ENCODE data around the gene THBS4.

THBS4 gene

DNA sequence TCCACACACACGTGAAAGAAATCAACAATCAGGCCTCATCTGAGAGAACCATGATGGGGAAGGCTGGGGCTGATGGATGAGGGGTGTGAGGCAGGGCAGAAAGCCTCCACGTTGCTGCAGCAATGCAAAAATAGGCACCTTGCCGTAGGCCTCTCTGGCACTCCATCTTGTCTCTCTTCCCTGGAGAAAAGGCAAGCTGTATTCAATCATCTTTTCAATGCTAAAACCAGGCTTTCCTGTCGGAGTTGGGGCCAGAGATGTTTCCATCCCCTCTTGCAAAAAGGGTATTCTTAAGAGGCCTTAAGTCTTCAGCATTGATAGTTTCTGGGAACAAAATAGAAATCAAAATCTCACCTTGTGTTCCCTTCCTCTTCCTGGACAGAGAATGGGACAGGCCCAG is 80.9 kb downstream of the THBS4 start:
- Histone ChIP-seq H4K20me1 (ENCODE audit: insufficient read depth, low read length) (no peaks in the 10 kb centered on the region), H3K9ac (ENCODE audit: low read length) (no peak overlapping the region), H3K4me1 (ENCODE audit: low read length) (no peaks in the 10 kb centered on the region), H3K27ac (ENCODE audit: low read length) (no peak overlapping the region), H3K27me3 (replicated peaks; ENCODE audit: insufficient read depth, low read length) (no peaks in the 10 kb centered on the region), H3K36me3 (replicated peaks; ENCODE audit: insufficient read depth, low read length) (no peaks in the 10 kb centered on the region), H3F3A (ENCODE audit: insufficient read depth, low read length) (no peaks in the 10 kb centered on the region), H3K79me2 (ENCODE audit: low read length) (no peaks in the 10 kb centered on the region), H3K9me3 (replicated peaks; ENCODE audit: insufficient read depth, low read length) (no peaks in the 10 kb centered on the region), H3K9me2 (replicated peaks; ENCODE audit: insufficient read depth, low read length) (no peaks in the 10 kb centered on the region), H2AFZ (ENCODE audit: low read length) (no peak overlapping the region), H3K4me3 (ENCODE audit: low read length) (no peak overlapping the region), H3K4me2 (ENCODE audit: low read depth, low read length) (no peak overlapping the region)
- no peak for DNase-seq
- TF ChIP-seq, protein P1, sequence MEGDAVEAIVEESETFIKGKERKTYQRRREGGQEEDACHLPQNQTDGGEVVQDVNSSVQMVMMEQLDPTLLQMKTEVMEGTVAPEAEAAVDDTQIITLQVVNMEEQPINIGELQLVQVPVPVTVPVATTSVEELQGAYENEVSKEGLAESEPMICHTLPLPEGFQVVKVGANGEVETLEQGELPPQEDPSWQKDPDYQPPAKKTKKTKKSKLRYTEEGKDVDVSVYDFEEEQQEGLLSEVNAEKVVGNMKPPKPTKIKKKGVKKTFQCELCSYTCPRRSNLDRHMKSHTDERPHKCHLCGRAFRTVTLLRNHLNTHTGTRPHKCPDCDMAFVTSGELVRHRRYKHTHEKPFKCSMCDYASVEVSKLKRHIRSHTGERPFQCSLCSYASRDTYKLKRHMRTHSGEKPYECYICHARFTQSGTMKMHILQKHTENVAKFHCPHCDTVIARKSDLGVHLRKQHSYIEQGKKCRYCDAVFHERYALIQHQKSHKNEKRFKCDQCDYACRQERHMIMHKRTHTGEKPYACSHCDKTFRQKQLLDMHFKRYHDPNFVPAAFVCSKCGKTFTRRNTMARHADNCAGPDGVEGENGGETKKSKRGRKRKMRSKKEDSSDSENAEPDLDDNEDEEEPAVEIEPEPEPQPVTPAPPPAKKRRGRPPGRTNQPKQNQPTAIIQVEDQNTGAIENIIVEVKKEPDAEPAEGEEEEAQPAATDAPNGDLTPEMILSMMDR (IDR thresholded peaks at IDR 0.05; ENCODE audit: low read length) = no peak
- TF ChIP-seq EZH2phosphoT487 (IDR thresholded peaks at IDR 0.05; ENCODE audit: low read length) (no peak), EZH2 (optimal IDR thresholded peaks at IDR 0.05; ENCODE audit: low read depth, low read length) (no peak)

DNA sequence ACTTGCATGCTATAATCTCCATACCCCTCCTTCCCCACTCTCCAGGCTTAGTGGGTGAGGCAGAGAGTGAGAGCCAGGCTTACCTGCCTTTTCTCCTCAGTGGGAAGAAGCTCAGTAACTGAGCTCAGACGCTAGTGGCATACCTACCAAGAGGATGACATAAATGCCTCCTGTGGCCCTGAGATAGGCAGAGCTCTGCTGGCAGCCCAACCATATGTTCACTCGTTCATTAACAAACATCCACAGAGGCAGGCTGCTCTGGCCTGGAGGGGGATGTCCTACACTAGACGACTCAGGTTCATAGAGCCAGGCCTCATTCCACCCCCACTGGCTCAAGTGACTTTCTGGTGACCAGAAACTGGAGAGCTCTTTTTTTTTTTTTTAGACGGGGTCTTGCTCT is 81.3 kb downstream of the THBS4 start:
- no peak overlapping the region for H3K27ac ChIP-seq (ENCODE audit: low read length)
- H3F3A ChIP-seq (ENCODE audit: insufficient read depth, low read length) = no peaks in the 10 kb centered on the region
- no peaks in the 10 kb centered on the region for H3K4me1 ChIP-seq (ENCODE audit: low read length)
- TF ChIP-seq EZH2phosphoT487 (IDR thresholded peaks at IDR 0.05; ENCODE audit: low read length) = no peak
- TF ChIP-seq EZH2 (optimal IDR thresholded peaks at IDR 0.05; ENCODE audit: low read depth, low read length) = no peak
- TF ChIP-seq, protein P1 (IDR thresholded peaks at IDR 0.05; ENCODE audit: low read length) = no peak
- H3K79me2 ChIP-seq (ENCODE audit: low read length) = no peaks in the 10 kb centered on the region
- no peaks in the 10 kb centered on the region for H3K9me3 ChIP-seq (replicated peaks; ENCODE audit: insufficient read depth, low read length)
- H2AFZ ChIP-seq (ENCODE audit: low read length) = no peak overlapping the region
- H3K36me3 ChIP-seq (replicated peaks; ENCODE audit: insufficient read depth, low read length) = no peaks in the 10 kb centered on the region
- no peaks in the 10 kb centered on the region for H4K20me1 ChIP-seq (ENCODE audit: insufficient read depth, low read length)
- H3K27me3 ChIP-seq (replicated peaks; ENCODE audit: insufficient read depth, low read length) = no peaks in the 10 kb centered on the region
- no peak overlapping the region for H3K9ac ChIP-seq (ENCODE audit: low read length)
- no peak overlapping the region for H3K4me3 ChIP-seq (ENCODE audit: low read length)
- H3K4me2 ChIP-seq (ENCODE audit: low read depth, low read length) = no peak overlapping the region
- no peak for DNase-seq
- no peaks in the 10 kb centered on the region for H3K9me2 ChIP-seq (replicated peaks; ENCODE audit: insufficient read depth, low read length)

DNA sequence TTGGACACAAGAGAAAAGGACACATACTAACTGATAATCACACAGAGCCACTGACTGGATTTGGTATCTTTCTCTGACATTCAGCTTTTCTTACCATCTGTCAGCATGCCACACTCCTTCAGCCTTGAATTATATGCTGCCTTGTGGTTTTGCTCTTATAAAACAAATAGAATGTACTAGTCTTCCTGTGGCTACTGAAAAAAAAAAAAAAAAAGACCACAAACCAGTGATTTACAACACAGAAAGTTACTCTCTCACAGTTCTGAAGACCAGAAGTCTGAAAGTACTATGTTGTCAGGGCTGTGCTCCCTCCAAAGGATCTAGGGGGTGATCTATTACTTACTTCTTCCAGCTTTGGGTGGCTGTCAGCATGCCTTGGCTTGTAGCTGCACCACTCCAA is 82.3 kb downstream of the THBS4 start:
- Histone ChIP-seq H4K20me1 (ENCODE audit: insufficient read depth, low read length) (no peaks in the 10 kb centered on the region), H3K27ac (ENCODE audit: low read length) (no peak overlapping the region), H3K9me2 (replicated peaks; ENCODE audit: insufficient read depth, low read length) (no peaks in the 10 kb centered on the region), H3K36me3 (replicated peaks; ENCODE audit: insufficient read depth, low read length) (no peaks in the 10 kb centered on the region), H3K4me1 (ENCODE audit: low read length) (no peaks in the 10 kb centered on the region), H3K4me2 (ENCODE audit: low read depth, low read length) (no peak overlapping the region), H3K79me2 (ENCODE audit: low read length) (no peaks in the 10 kb centered on the region), H3K27me3 (replicated peaks; ENCODE audit: insufficient read depth, low read length) (no peaks in the 10 kb centered on the region), H3K9ac (ENCODE audit: low read length) (no peak overlapping the region), H2AFZ (ENCODE audit: low read length) (no peak overlapping the region), H3K4me3 (ENCODE audit: low read length) (no peak overlapping the region), H3K9me3 (replicated peaks; ENCODE audit: insufficient read depth, low read length) (no peaks in the 10 kb centered on the region), H3F3A (ENCODE audit: insufficient read depth, low read length) (no peaks in the 10 kb centered on the region)
- TF ChIP-seq, protein P1 (IDR thresholded peaks at IDR 0.05; ENCODE audit: low read length) = no peak
- TF ChIP-seq EZH2 (optimal IDR thresholded peaks at IDR 0.05; ENCODE audit: low read depth, low read length) = no peak
- no peak for TF ChIP-seq EZH2phosphoT487 (IDR thresholded peaks at IDR 0.05; ENCODE audit: low read length)
- DNase-seq = no peak
